D721Med (cell line): ENCODE measurements around the gene KLHL33.

Source experiments
- DNase-seq: peaks from one replicate; pipeline ENCODE4 v3.0.0; 2011; ENCODE audit warnings: low spot score; ENCODE audit not compliant: insufficient read length
- FAIRE-seq: peaks from 2 replicates; lab custom pipeline; 2011; peaks lifted over from hg19 to GRCh38; lab: Jason Lieb, UNC
- TF ChIP-seq, protein P1 (sequence below): IDR thresholded peaks from 2 replicates; pipeline ENCODE4 v1.5.1; 2012; ENCODE audit warnings: mild to moderate bottlenecking, control low read depth; ENCODE audit not compliant: insufficient read depth; ENCODE audit errors: missing control alignments

KLHL33 gene

DNA sequence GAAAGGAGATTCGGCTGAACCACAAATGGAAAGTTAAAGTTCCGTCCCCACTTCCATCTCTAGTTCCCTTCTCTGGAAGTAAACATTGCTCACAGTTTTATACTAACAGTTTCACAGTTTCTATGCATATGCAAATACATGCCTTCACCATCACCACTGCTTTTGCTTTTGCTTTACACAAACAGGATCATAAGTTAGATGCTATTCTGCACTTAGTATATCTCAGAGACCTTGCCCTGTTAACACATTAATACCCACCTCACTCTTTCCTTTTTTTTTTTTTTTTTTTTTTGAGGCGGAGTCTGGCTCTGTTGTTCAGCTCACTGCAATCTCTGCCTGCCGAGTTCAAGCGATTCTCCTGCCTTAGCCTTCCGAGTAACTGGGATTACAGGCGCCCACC is 23.6 kb downstream of the KLHL33 start:
- TF ChIP-seq, protein P1, sequence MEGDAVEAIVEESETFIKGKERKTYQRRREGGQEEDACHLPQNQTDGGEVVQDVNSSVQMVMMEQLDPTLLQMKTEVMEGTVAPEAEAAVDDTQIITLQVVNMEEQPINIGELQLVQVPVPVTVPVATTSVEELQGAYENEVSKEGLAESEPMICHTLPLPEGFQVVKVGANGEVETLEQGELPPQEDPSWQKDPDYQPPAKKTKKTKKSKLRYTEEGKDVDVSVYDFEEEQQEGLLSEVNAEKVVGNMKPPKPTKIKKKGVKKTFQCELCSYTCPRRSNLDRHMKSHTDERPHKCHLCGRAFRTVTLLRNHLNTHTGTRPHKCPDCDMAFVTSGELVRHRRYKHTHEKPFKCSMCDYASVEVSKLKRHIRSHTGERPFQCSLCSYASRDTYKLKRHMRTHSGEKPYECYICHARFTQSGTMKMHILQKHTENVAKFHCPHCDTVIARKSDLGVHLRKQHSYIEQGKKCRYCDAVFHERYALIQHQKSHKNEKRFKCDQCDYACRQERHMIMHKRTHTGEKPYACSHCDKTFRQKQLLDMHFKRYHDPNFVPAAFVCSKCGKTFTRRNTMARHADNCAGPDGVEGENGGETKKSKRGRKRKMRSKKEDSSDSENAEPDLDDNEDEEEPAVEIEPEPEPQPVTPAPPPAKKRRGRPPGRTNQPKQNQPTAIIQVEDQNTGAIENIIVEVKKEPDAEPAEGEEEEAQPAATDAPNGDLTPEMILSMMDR: no peak
- DNase-seq (no peak), FAIRE-seq (no peak)

DNA sequence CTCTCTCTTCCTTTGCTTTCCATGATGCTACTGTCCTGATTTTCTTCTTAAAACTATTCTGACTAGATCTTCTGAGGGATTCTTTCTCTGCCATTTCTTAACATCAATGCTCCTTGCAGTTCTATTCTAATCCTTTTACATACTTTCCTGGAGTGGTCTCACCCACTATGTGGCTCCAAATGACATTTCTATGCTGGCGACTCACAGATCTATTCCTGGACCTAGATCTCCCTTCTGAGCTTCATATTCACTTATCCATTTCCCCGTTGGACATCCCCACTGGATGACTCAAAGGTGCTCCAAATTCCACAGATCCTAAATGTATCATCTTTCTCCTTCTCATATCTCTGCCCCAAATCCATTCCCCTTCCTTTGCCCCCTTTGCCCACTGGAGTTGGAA is 26.7 kb downstream of the KLHL33 start:
- FAIRE-seq (no peak), DNase-seq (no peak)
- TF ChIP-seq, protein P1: no peak

DNA sequence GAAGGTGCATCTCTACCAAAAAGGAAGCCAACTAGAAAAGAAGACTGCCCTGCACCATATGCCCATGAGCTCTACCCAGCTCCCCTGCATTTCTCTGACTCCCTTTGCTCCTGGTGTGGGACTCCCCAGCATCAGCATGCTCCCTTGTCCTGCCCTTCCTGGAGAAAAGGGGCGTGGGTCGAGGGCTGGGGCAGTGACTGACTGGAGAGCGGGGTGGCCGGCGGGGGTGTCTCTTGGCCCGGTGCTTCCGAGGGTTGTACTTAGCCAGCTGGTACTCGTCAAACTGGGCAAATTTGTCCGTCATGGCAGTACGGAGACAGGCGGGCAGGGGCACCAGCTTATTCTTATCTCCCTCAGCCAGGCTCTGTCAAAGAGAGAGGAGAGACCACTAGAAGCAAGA is 32.4 kb downstream of the KLHL33 start:
- FAIRE-seq: no peak
- no peak for DNase-seq
- TF ChIP-seq, protein P1: no peak

DNA sequence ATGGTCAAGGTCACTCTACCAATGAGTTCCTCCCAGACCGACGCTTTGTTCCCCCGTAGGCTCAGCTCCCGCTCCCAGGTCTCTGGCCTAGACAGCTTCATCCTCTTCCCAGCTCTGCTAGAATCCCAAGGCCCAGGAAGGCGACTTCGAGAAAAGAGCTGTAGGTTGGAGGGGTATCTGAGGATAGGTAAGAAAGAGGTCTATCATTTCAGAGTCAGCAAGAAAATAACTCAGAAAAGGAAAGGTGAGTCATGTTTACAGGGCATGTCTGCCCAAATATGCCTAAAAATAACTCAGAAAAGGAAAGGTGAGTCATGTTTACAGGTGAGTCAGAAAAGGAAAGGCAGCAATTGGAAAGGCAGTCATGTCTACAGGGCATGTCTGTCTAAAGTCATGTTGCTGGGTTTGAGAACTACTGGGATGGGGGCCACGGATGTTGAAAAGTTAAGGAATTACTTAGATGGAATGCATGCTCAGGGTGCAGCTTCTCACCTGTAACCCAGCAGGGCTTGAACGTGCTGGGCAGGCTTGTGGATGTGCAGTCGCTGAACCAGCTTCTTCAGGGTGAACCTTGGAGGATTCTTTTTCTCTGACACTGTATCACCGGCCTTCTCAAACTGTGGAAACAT is 34.9 kb downstream of the KLHL33 start:
- FAIRE-seq (no peak), DNase-seq (no peak)
- TF ChIP-seq, protein P1: no peak

DNA sequence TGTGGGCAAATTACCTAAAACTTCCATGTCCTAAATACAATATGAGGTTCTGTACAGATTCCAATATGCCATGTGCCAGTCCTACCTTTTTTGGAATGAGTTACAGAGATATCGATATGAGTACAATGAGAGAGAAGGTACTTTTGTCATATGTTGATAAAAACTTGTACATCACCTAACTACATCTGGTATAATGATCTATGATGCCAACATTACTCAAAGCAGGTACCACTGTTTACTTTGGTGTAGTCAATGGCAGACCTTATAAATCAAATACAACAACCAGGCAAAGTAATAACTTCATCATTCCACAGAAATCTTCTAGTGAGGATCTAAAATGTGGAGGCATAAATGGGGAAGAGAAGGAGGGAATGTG is 35.4 kb downstream of the KLHL33 start:
- DNase-seq (no peak), FAIRE-seq (no peak)
- TF ChIP-seq, protein P1: no peak

DNA sequence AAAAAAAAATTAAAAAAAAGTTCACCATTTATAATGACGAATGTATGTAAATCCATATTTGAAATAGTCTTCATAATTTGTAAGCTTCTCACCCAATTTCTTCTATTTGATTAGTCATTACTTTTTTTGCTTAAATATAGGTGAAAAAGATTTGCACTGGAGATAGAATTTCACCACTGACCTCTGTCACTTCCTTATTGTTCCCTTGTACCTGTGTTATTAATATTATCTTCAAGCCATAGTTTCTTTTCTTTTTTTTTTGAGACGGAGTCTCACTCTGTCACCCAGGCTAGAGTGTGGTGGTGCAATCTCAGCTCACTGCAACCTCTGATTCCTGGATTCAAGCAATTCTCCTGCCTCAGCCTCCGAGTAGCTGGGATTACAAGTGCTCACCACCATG is 38.5 kb downstream of the KLHL33 start:
- FAIRE-seq: no peak
- no peak for DNase-seq
- TF ChIP-seq, protein P1: no peak

DNA sequence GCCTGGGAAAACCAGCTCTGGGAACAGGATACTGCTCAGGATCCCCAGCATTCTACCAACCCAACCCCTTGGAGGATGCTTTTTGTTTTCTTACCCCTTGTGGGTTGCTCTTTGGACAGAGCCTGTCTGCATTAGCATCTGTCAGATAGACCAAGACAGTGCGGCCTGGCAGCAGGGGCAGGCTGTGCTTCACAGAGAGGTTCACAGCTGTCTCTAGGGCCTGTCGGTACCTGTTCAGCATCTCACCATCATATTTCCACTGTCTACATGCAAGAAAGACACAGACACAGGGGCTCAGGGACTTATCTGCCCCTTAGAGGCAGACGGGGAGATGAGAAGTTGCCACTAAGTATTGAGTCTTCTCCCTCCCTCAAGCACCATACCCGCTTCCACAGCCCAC is 44.5 kb downstream of the KLHL33 start:
- no peak for FAIRE-seq
- DNase-seq: no peak
- TF ChIP-seq, protein P1: no peak
